ENCODE data around the gene OFD1.
A peak's percentile ranks its signal among the peaks of the same experiment; 100 is the strongest.

Gene OFD1

GRCh38 chrX:13742397-13743176 is 8.0 kb downstream of the OFD1 start:
- Histone ChIP-seq H3K27ac (ENCODE audit: low read depth, low read length) (no peak overlapping the region), H3K27me3 (ENCODE audit: low read length) (no peaks in the 10 kb centered on the region), H3K36me3 (ENCODE audit: low read length) (peaks cover 8% of the 10 kb centered on the region; the same call in 1 of the 2 replicates), H3K79me2 (ENCODE audit: insufficient read depth, low read length) (no peaks in the 10 kb centered on the region), H3K9me2 (replicated peaks; ENCODE audit: insufficient read depth, low read length) (no peaks in the 10 kb centered on the region), H3K4me2 (ENCODE audit: low read depth, low read length, poor library complexity, severe bottlenecking) (peak overlapping the region; percentile 3), H3K9ac (ENCODE audit: low read length) (no peak overlapping the region), H3F3A (ENCODE audit: insufficient read depth) (no peaks in the 10 kb centered on the region), H3K9me3 (ENCODE audit: insufficient read depth, low read length) (no peaks in the 10 kb centered on the region), H2AFZ (ENCODE audit: low read depth, low read length, severe bottlenecking) (no peak overlapping the region), H4K20me1 (ENCODE audit: low read depth, low read length) (no peaks in the 10 kb centered on the region), H3K4me3 (ENCODE audit: insufficient read depth, low read length, poor library complexity, severe bottlenecking) (no peak overlapping the region)
- TF ChIP-seq CTCF (IDR thresholded peaks at IDR 0.05; ENCODE audit: insufficient read depth, low read length, poor library complexity, severe bottlenecking) (no peak), EZH2phosphoT487 (conservative IDR thresholded peaks at IDR 0.05; ENCODE audit: low read length) (no peak)

GRCh38 chrX:13747836-13748235 is 13.3 kb downstream of the OFD1 start:
- Histone ChIP-seq H2AFZ (ENCODE audit: low read depth, low read length, severe bottlenecking) (no peak overlapping the region), H4K20me1 (ENCODE audit: low read depth, low read length) (no peaks in the 10 kb centered on the region), H3K27ac (ENCODE audit: low read depth, low read length) (no peak overlapping the region), H3K79me2 (ENCODE audit: insufficient read depth, low read length) (no peaks in the 10 kb centered on the region), H3K9ac (ENCODE audit: low read length) (no peak overlapping the region), H3K4me3 (ENCODE audit: insufficient read depth, low read length, poor library complexity, severe bottlenecking) (no peak overlapping the region), H3K36me3 (ENCODE audit: low read length) (peaks cover 7% of the 10 kb centered on the region; the same call in 1 of the 2 replicates), H3K27me3 (ENCODE audit: low read length) (no peaks in the 10 kb centered on the region), H3F3A (ENCODE audit: insufficient read depth) (no peaks in the 10 kb centered on the region), H3K4me2 (ENCODE audit: low read depth, low read length, poor library complexity, severe bottlenecking) (no peak overlapping the region), H3K9me2 (replicated peaks; ENCODE audit: insufficient read depth, low read length) (no peaks in the 10 kb centered on the region), H3K9me3 (ENCODE audit: insufficient read depth, low read length) (no peaks in the 10 kb centered on the region)
- TF ChIP-seq CTCF (IDR thresholded peaks at IDR 0.05; ENCODE audit: insufficient read depth, low read length, poor library complexity, severe bottlenecking): no peak
- TF ChIP-seq EZH2phosphoT487 (conservative IDR thresholded peaks at IDR 0.05; ENCODE audit: low read length): no peak

GRCh38 chrX:13748486-13748885 is 13.9 kb downstream of the OFD1 start:
- no peak for TF ChIP-seq EZH2phosphoT487 (conservative IDR thresholded peaks at IDR 0.05; ENCODE audit: low read length)
- TF ChIP-seq CTCF (IDR thresholded peaks at IDR 0.05; ENCODE audit: insufficient read depth, low read length, poor library complexity, severe bottlenecking): no peak
- no peak overlapping the region for H3K9ac ChIP-seq (ENCODE audit: low read length)
- H2AFZ ChIP-seq (ENCODE audit: low read depth, low read length, severe bottlenecking): no peak overlapping the region
- H3K27ac ChIP-seq (ENCODE audit: low read depth, low read length): no peak overlapping the region
- no peaks in the 10 kb centered on the region for H4K20me1 ChIP-seq (ENCODE audit: low read depth, low read length)
- H3K4me2 ChIP-seq (ENCODE audit: low read depth, low read length, poor library complexity, severe bottlenecking): no peak overlapping the region
- no peaks in the 10 kb centered on the region for H3K9me3 ChIP-seq (ENCODE audit: insufficient read depth, low read length)
- no peaks in the 10 kb centered on the region for H3K79me2 ChIP-seq (ENCODE audit: insufficient read depth, low read length)
- H3K9me2 ChIP-seq (replicated peaks; ENCODE audit: insufficient read depth, low read length): no peaks in the 10 kb centered on the region
- H3K27me3 ChIP-seq (ENCODE audit: low read length): no peaks in the 10 kb centered on the region
- no peak overlapping the region for H3K4me3 ChIP-seq (ENCODE audit: insufficient read depth, low read length, poor library complexity, severe bottlenecking)
- peaks cover 7% of the 10 kb centered on the region; the same call in 1 of the 2 replicates for H3K36me3 ChIP-seq (ENCODE audit: low read length)
- no peaks in the 10 kb centered on the region for H3F3A ChIP-seq (ENCODE audit: insufficient read depth)

Data from SU-DHL-6 (cell line).